Thyroid gland (tissue), 4 donors: ENCODE data around the gene RAPH1.
"Not testable (repeated sequence)": the region's sequence is repeated elsewhere in the genome, so short reads cannot be mapped to it uniquely, and the experiment has no call there.

Experiments used
- CTCF ChIP-seq, 6 experiments: fragments of 200-600 bp in 3 of 6; fragments of 450-650 bp in 3 of 6; sonication (generic) in 3 of 6; IDR thresholded peaks; one replicate each; pipeline ENCODE4 v1.5.1; 2016 to 2019; ENCODE audit warnings: antibody characterized with exemption in 6 of 6, mild to moderate bottlenecking in 2 of 6, inconsistent platforms in 1 of 6, moderate library complexity in 1 of 6
- POLR2A ChIP-seq, 2 donors: fragments of 450-650 bp; IDR thresholded peaks; one replicate each; pipeline ENCODE4 v1.6.1; 2017; ENCODE audit warnings: antibody characterized with exemption in 2 of 2, mild to moderate bottlenecking in 2 of 2, moderate library complexity in 1 of 2

GRCh38 chr2:203536586-203536951, 1.5 kb upstream of the RAPH1 start:
- not testable (repeated sequence) for TF ChIP-seq CTCF, POLR2A (IDR thresholded peaks at IDR 0.05)
